Activated CD4-positive, alpha-beta T cell treated with anti-CD3 and anti-CD28 coated beads, Interleukin-2, amount 10 ng/mL, durations not matched to agents 7 days and 5 days (primary cell): Measurements from ENCODE around the gene CCNB2. TPM values are rescaled to one million over a fixed set of nuclear protein-coding genes. Genes with fewer than 3 reads are reported as not detected.

Experiments used
- CTCF ChIA-PET: fragments of 350-600 bp; sonication (Branson Sonifier 250); formaldehyde crosslinking; loops from one replicate; lab custom pipeline; 2021; ENCODE audit warnings: antibody characterized with exemption; lab: Charles Lee
- POLR2A ChIA-PET: fragments of 350-600 bp; sonication (Branson Sonifier 250); formaldehyde crosslinking; loops from one replicate; lab custom pipeline; 2021; ENCODE audit warnings: antibody characterized with exemption; lab: Charles Lee
- DNase-seq: peaks from one replicate; pipeline ENCODE4 v3.0.0-alpha.2; 2020
- H3K27ac Mint-ChIP-seq: one replicate; pipeline ENCODE4 v1.8.0; 2021; ENCODE audit warnings: mild to moderate bottlenecking, moderate library complexity, mixed read lengths
- H3K27me3 Mint-ChIP-seq: one replicate; pipeline ENCODE4 v1.8.0; 2021; ENCODE audit warnings: mixed read lengths
- H3K36me3 Mint-ChIP-seq: one replicate; pipeline ENCODE4 v1.8.0; 2021; ENCODE audit warnings: low read depth, mixed read lengths
- H3K4me1 Mint-ChIP-seq: one replicate; pipeline ENCODE4 v1.8.0; 2021; ENCODE audit warnings: mixed read lengths
- H3K4me3 Mint-ChIP-seq: one replicate; pipeline ENCODE4 v1.8.0; 2021; ENCODE audit warnings: mild to moderate bottlenecking, moderate library complexity, mixed read lengths
- H3K9me3 Mint-ChIP-seq: one replicate; pipeline ENCODE4 v1.8.0; 2021; ENCODE audit warnings: mixed read lengths
- microRNA-seq: library from miRNA; unstranded; fragments of <30 nt; microRNA quantifications from one replicate; pipeline ENCODE4 v1.2.0, GENCODE V29; 2021; ENCODE audit warnings: borderline microRNAs expressed, borderline replicate concordance
- total RNA-seq, 2 experiments: library from RNA; stranded (reverse); gene quantifications; one replicate each; pipeline ENCODE4 v1.2.3, GENCODE V29; 2021

The CCNB2 gene
- total RNA-seq, 2 experiments from 2014 or later: 94.1 to 107 TPM

DNA sequence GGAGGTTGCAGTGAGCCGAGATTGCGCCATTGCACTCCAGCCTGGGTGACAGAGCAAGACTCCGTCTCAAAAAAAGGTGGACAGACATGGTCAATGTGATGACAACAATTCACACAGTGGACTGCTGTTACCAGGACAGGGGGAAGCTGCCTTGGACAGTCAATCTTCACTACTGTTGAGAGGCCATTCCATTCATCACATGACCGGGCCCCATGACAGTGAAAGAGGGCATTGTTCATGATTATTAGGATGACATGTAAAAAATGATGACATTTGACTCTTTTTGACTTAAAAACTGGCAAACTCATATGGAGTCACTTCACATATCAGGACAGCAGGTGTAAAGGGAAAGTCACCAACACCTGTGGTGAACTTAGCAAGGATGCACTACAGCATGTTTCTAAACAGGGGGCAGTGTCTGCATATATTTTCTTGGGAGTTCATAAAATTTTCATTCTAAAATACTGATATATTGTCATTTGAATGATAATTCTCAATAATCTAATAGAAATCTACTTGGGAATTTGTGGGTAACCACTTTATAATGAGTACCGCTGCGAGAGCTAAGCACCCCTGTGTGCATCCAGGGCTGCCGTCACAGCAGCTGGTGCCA is 67.4 kb downstream of the CCNB2 start:
- H3K36me3 Mint-ChIP-seq: peaks cover 1% of the 10 kb centered on the region
- DNase-seq: no peak
- peaks cover 28% of the 10 kb centered on the region for H3K4me1 Mint-ChIP-seq
- POLR2A ChIA-PET: no interaction called here
- H3K4me3 Mint-ChIP-seq: no peak overlapping the region
- CTCF ChIA-PET: interaction anchor here (1.5 kb wide), 1 partner anchor 320 kb away, joined by 3 read pairs; no protein-coding TSS in a partner anchor
- H3K27me3 Mint-ChIP-seq: peaks cover 6% of the 10 kb centered on the region
- no peak overlapping the region for H3K27ac Mint-ChIP-seq
- no peaks in the 10 kb centered on the region for H3K9me3 Mint-ChIP-seq

DNA sequence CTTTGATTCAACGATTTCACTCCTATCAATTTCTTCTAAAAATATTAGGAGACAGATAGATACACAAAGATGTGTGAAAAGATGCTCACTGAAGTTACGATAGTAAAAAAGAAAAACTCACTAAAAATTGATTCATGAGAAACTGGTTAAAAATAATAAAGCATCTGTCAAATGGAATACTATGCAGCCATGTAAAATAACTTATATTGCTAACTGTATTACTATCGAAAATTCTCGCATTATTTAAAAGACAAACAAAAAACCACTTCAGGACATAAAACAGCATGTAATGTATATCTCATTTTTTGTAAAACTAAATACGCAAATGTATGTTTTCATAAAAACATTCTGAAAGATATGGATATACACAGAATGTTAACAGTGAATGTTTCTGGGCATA is 68.2 kb downstream of the CCNB2 start:
- peaks cover 28% of the 10 kb centered on the region for H3K4me1 Mint-ChIP-seq
- no peak overlapping the region for H3K27ac Mint-ChIP-seq
- no peak for DNase-seq
- H3K27me3 Mint-ChIP-seq: peaks cover 11% of the 10 kb centered on the region
- POLR2A ChIA-PET: no interaction called here
- CTCF ChIA-PET: interaction anchor here (1.5 kb wide), 1 partner anchor 319 kb away, joined by 3 read pairs; no protein-coding TSS in a partner anchor
- no peaks in the 10 kb centered on the region for H3K9me3 Mint-ChIP-seq
- no peak overlapping the region for H3K4me3 Mint-ChIP-seq
- H3K36me3 Mint-ChIP-seq: peaks cover 1% of the 10 kb centered on the region

DNA sequence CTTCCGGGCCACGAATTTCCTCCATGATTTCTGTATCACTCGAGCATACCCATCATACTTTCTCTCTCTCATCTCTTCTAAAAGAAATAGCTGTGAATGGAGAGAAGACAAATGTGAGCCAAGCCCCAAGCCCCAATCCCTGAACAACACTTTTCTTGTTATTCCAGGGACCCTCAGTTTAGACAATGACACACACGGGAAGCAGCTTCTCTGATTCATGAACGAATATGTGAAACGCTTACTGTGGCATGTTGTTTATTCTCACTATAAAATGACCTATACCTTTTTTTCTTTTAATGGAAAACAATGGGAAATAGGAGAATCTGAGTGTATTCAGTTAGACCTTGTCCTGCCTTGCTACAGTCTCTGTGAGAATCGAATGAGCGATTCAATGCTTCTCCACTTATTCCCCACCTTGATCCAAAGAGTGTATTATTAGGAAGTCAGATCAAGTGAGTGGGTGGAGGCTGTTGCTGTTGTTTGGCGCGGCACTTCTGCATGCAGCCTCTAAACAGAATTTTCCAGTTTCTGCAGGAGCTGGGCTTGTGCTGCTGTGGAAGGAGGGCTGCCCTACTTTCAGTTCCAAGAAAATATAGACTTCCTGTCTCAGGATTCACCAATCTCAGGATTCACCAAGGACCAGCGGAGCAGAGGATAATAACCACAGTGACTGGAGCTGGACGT is 69.3 kb downstream of the CCNB2 start:
- POLR2A ChIA-PET: interaction anchor here (0.6 to 0.7 kb wide), 2 partner anchors 145 to 195 kb away, joined by 3 to 4 read pairs; no protein-coding TSS in a partner anchor
- peaks cover 11% of the 10 kb centered on the region for H3K27me3 Mint-ChIP-seq
- H3K4me3 Mint-ChIP-seq: no peak overlapping the region
- peaks cover 26% of the 10 kb centered on the region for H3K4me1 Mint-ChIP-seq
- no peaks in the 10 kb centered on the region for H3K9me3 Mint-ChIP-seq
- CTCF ChIA-PET: interaction anchor here (0.9 to 1.2 kb wide), 2 partner anchors 83 to 186 kb away, joined by 3 read pairs; no protein-coding TSS in a partner anchor
- no peak for DNase-seq
- peaks cover 1% of the 10 kb centered on the region for H3K36me3 Mint-ChIP-seq
- no peak overlapping the region for H3K27ac Mint-ChIP-seq

Small RNAs within 50 kb of the gene (microRNA-seq; reads per million reads assigned to microRNA genes)
- gene MIR2116: not detected

Other genes starting within 250 kb of the CCNB2 start
- gene SLTM, start 171.5 kb upstream of the CCNB2 start, total RNA-seq: 100 to 1,000 TPM; 116 to 128 TPM
- gene RNF111, start 117.5 kb upstream of the CCNB2 start, total RNA-seq: 10 to 100 TPM; 39.2 to 44.2 TPM
- not detected for gene LDHAL6B, start 101.7 kb downstream of the CCNB2 start, total RNA-seq